PFSK-1 (cell line): ENCODE results near the gene FAM111B.

Experiments used
- FOXP2 ChIP-seq: optimal IDR thresholded peaks from 2 replicates; pipeline ENCODE3; 2011; ENCODE audit warnings: borderline replicate concordance, control low read depth, inconsistent platforms; ENCODE audit not compliant: insufficient read depth; ENCODE audit errors: extremely low read length, extremely low read depth
- POLR2AphosphoS5 ChIP-seq: IDR thresholded peaks from 2 replicates; pipeline ENCODE4 v1.6.1; 2012; ENCODE audit warnings: low read depth, mild to moderate bottlenecking, control low read depth, low read length, moderate library complexity
- TAF1 ChIP-seq: IDR thresholded peaks from 2 replicates; pipeline ENCODE4 v1.6.1; 2012; ENCODE audit warnings: low read length, control low read depth, borderline replicate concordance; ENCODE audit not compliant: insufficient read depth
- TF ChIP-seq, protein P1 (sequence below), 2 experiments: IDR thresholded peaks; 2 replicates each; pipeline versions ENCODE4 v1.6.1 to v1.8.0; 2011 to 2012; ENCODE audit warnings: low read depth in 2 of 2, low read length in 2 of 2, control low read depth in 1 of 2, inconsistent platforms in 1 of 2, mild to moderate bottlenecking in 1 of 2, moderate library complexity in 1 of 2; ENCODE audit not compliant: insufficient read depth in 1 of 2

DNA sequence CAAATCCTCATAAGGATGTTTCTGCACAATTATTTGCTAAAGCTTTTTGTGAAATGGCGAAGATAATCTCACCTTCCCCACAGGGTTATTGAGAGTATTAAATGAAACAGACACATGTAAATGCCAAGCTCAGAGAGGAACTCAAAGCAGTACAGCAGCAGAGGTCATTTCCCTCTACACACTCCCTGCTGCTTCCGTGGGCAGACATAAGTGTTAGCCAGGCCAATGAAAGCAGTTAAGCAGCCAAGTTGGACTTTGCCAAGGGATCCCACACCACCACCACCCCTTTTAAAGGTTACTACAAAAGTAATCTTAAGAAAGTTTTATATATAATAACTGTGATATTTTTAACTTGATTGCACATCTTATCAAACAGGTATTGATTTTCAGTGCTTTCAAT is 31.6 kb downstream of the FAM111B start:
- TF ChIP-seq, protein P1, sequence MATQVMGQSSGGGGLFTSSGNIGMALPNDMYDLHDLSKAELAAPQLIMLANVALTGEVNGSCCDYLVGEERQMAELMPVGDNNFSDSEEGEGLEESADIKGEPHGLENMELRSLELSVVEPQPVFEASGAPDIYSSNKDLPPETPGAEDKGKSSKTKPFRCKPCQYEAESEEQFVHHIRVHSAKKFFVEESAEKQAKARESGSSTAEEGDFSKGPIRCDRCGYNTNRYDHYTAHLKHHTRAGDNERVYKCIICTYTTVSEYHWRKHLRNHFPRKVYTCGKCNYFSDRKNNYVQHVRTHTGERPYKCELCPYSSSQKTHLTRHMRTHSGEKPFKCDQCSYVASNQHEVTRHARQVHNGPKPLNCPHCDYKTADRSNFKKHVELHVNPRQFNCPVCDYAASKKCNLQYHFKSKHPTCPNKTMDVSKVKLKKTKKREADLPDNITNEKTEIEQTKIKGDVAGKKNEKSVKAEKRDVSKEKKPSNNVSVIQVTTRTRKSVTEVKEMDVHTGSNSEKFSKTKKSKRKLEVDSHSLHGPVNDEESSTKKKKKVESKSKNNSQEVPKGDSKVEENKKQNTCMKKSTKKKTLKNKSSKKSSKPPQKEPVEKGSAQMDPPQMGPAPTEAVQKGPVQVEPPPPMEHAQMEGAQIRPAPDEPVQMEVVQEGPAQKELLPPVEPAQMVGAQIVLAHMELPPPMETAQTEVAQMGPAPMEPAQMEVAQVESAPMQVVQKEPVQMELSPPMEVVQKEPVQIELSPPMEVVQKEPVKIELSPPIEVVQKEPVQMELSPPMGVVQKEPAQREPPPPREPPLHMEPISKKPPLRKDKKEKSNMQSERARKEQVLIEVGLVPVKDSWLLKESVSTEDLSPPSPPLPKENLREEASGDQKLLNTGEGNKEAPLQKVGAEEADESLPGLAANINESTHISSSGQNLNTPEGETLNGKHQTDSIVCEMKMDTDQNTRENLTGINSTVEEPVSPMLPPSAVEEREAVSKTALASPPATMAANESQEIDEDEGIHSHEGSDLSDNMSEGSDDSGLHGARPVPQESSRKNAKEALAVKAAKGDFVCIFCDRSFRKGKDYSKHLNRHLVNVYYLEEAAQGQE (IDR thresholded peaks at IDR 0.05; ENCODE audit: insufficient read depth in 1 of 2, low read depth in 2 of 2, low read length in 2 of 2) = no peak
- no peak for TF ChIP-seq TAF1
- TF ChIP-seq FOXP2 = no peak
- TF ChIP-seq POLR2AphosphoS5 = no peak
